ENCODE data around the gene DYNC1H1.

Gene DYNC1H1

GRCh38 chr14:102007916-102008418, 43.6 kb downstream of the DYNC1H1 start:
- H3K36me3 ChIP-seq (ENCODE audit: control insufficient read depth, insufficient read depth, low read length, severe bottlenecking), result peaks cover 97% of the 10 kb centered on the region
- no peaks in the 10 kb centered on the region for H3K27me3 ChIP-seq (replicated peaks; ENCODE audit: control insufficient read depth, insufficient read depth, low read length)
- no peak overlapping the region for H3K4me3 ChIP-seq (ENCODE audit: low read length)
- DNase-seq (ENCODE audit: low read depth), result no peak
- H3K9ac ChIP-seq (ENCODE audit: low read length), result no peak overlapping the region
- H3K9me3 ChIP-seq (ENCODE audit: control insufficient read depth, low read length), result no peaks in the 10 kb centered on the region
- no peaks in the 10 kb centered on the region for H3K4me1 ChIP-seq (ENCODE audit: control insufficient read depth, insufficient read depth, low read length)

- H3K36me3 ChIP-seq (ENCODE audit: control insufficient read depth, insufficient read depth, low read length, severe bottlenecking), result peaks cover 97% of the 10 kb centered on the region
- no peaks in the 10 kb centered on the region for H3K27me3 ChIP-seq (replicated peaks; ENCODE audit: control insufficient read depth, insufficient read depth, low read length)
- H3K9ac ChIP-seq (ENCODE audit: low read length), result no peak overlapping the region
- no peak for DNase-seq (ENCODE audit: low read depth)
- H3K4me1 ChIP-seq (ENCODE audit: control insufficient read depth, insufficient read depth, low read length), result no peaks in the 10 kb centered on the region
- no peaks in the 10 kb centered on the region for H3K9me3 ChIP-seq (ENCODE audit: control insufficient read depth, low read length)
- no peak overlapping the region for H3K4me3 ChIP-seq (ENCODE audit: low read length)
Measured at GRCh38 chr14:102008891-102009290, 44.5 kb downstream of the DYNC1H1 start.

DNA sequence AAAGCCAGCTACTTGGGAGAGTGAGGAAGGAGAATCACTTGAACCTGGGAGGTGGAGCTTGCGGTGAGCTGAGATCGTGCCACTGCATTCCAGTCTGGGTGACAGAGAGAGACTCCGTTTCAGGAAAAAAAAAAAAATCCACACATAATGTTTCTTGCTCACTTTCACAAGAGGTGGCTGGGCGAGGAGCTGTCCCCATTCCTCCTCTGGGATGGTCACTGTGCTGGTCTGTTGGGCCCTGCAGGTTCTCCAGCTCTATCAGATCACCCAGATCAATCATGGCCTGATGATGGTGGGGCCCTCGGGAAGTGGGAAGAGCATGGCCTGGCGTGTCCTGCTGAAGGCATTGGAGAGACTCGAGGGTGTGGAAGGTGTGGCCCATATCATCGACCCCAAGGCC, 47.3 kb downstream of the DYNC1H1 start:
- DNase-seq (ENCODE audit: low read depth), result no peak
- Histone ChIP-seq H3K27me3 (replicated peaks; ENCODE audit: control insufficient read depth, insufficient read depth, low read length) (no peaks in the 10 kb centered on the region), H3K9ac (ENCODE audit: low read length) (no peak overlapping the region), H3K4me3 (ENCODE audit: low read length) (no peak overlapping the region), H3K9me3 (ENCODE audit: control insufficient read depth, low read length) (no peaks in the 10 kb centered on the region), H3K4me1 (ENCODE audit: control insufficient read depth, insufficient read depth, low read length) (no peaks in the 10 kb centered on the region), H3K36me3 (ENCODE audit: control insufficient read depth, insufficient read depth, low read length, severe bottlenecking) (peaks cover 99% of the 10 kb centered on the region)

DNA sequence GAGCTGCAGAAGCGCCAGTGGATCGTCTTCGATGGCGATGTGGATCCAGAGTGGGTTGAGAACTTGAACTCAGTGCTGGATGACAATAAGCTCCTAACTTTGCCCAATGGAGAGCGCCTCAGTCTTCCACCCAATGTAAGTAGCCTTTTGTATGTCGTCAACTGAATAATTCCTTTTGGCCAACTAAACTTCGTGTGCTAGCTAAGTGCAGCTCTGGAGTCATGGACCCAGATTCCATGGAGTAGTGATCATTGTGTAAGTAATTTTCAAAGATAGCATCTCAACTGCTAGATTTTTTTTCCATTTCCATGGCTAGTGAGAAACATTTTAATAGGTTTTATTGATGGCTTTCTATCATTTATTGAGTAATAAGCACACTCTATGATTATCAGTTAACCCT, 48.0 kb downstream of the DYNC1H1 start:
- no peak for DNase-seq (ENCODE audit: low read depth)
- Histone ChIP-seq H3K4me1 (ENCODE audit: control insufficient read depth, insufficient read depth, low read length) (no peaks in the 10 kb centered on the region), H3K9me3 (ENCODE audit: control insufficient read depth, low read length) (no peaks in the 10 kb centered on the region), H3K36me3 (ENCODE audit: control insufficient read depth, insufficient read depth, low read length, severe bottlenecking) (peaks cover 99% of the 10 kb centered on the region), H3K9ac (ENCODE audit: low read length) (no peak overlapping the region), H3K4me3 (ENCODE audit: low read length) (no peak overlapping the region), H3K27me3 (replicated peaks; ENCODE audit: control insufficient read depth, insufficient read depth, low read length) (no peaks in the 10 kb centered on the region)

DNA sequence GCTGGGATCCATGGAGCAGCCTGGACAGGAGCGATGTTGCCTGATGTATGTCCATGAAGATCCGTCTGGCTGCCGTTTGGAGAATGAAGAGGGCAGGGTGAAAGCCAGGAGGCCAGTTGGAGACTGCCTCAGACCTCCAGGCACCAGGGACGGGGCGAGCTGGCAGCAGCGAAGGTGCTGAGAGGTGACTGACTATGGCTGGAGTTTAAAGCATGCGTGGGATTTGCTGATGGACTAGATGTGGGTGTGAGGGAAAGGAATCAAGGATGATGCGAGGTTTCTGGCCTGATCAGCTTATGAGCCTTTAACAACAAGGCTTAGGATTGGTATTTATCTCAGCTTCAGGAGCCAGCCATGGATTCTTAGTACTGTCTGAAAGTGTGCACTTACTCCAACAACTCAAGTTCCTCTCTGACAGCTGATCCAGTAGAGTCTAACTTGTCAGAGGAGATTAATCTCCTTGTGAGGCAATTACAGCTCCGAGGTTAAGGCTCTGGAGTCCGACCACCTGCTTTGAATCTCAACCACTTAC, 49.4 kb downstream of the DYNC1H1 start:
- no peak overlapping the region for H3K9ac ChIP-seq (ENCODE audit: low read length)
- no peak for DNase-seq (ENCODE audit: low read depth)
- H3K9me3 ChIP-seq (ENCODE audit: control insufficient read depth, low read length), result no peaks in the 10 kb centered on the region
- no peaks in the 10 kb centered on the region for H3K27me3 ChIP-seq (replicated peaks; ENCODE audit: control insufficient read depth, insufficient read depth, low read length)
- H3K36me3 ChIP-seq (ENCODE audit: control insufficient read depth, insufficient read depth, low read length, severe bottlenecking), result peaks cover 98% of the 10 kb centered on the region
- H3K4me1 ChIP-seq (ENCODE audit: control insufficient read depth, insufficient read depth, low read length), result no peaks in the 10 kb centered on the region
- H3K4me3 ChIP-seq (ENCODE audit: low read length), result no peak overlapping the region

DNA sequence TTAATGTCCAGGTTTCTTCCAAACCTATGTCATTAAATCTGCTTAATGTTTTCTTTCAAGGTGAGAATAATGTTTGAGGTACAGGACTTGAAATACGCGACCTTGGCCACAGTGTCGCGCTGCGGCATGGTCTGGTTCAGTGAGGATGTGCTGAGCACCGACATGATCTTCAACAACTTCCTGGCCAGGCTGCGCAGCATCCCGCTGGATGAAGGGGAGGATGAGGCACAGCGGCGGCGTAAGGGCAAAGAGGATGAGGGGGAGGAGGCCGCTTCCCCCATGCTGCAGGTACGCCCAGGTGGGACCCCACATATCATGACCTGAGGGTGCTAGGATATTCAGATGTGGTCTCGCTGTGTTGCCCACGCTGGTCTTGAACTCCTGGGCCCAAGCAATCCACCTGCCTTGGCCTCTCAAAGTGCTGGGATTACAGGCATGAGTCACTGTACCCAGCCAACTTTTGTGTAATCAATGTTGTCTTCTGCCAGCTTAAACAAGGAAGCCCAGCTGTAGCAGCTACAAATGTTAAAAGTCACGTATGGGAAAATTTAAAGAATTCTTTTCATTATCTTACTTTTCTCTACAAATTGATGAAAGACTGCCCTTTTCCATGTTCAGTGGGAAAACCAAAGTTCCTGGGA, 50.8 kb downstream of the DYNC1H1 start:
- peaks cover 3% of the 10 kb centered on the region for H3K4me1 ChIP-seq (ENCODE audit: control insufficient read depth, insufficient read depth, low read length)
- peak; percentile 21 for DNase-seq (ENCODE audit: low read depth)
- no peak overlapping the region for H3K9ac ChIP-seq (ENCODE audit: low read length)
- H3K4me3 ChIP-seq (ENCODE audit: low read length), result no peak overlapping the region
- H3K36me3 ChIP-seq (ENCODE audit: control insufficient read depth, insufficient read depth, low read length, severe bottlenecking), result peaks cover 98% of the 10 kb centered on the region
- H3K27me3 ChIP-seq (replicated peaks; ENCODE audit: control insufficient read depth, insufficient read depth, low read length), result no peaks in the 10 kb centered on the region
- no peaks in the 10 kb centered on the region for H3K9me3 ChIP-seq (ENCODE audit: control insufficient read depth, low read length)

GRCh38 chr14:102015771-102016170, 51.4 kb downstream of the DYNC1H1 start:
- Histone ChIP-seq H3K9ac (ENCODE audit: low read length) (no peak overlapping the region), H3K9me3 (ENCODE audit: control insufficient read depth, low read length) (no peaks in the 10 kb centered on the region), H3K36me3 (ENCODE audit: control insufficient read depth, insufficient read depth, low read length, severe bottlenecking) (peaks cover 98% of the 10 kb centered on the region), H3K27me3 (replicated peaks; ENCODE audit: control insufficient read depth, insufficient read depth, low read length) (no peaks in the 10 kb centered on the region), H3K4me1 (ENCODE audit: control insufficient read depth, insufficient read depth, low read length) (peaks cover 9% of the 10 kb centered on the region), H3K4me3 (ENCODE audit: low read length) (no peak overlapping the region)
- no peak for DNase-seq (ENCODE audit: low read depth)

DNA sequence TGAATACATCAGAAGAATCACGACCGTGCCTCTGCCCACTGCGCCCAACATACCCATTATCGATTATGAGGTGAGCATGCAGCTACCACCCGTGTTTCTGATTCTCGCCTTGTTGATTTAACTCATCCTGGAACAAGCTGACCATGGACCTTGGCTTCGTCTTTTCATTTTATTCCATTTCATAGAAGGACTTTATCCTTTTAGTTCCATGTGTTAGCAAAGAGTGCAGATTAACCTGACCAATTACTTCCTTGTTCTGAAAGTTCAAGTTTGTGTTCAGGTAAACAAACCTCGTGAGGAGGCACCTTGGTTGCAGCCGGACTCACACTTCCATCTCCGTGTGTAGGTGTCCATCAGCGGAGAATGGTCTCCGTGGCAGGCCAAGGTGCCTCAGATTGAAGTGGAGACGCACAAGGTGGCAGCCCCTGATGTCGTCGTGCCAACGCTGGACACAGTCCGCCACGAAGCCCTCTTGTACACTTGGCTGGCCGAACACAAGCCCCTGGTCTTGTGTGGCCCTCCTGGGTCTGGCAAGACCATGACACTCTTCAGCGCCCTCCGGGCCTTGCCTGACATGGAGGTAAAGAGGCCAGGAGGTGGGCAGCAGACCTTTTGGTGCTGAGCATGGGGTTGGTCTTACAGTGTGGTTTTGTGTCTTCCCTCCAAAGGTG, 52.2 kb downstream of the DYNC1H1 start:
- Histone ChIP-seq H3K36me3 (ENCODE audit: control insufficient read depth, insufficient read depth, low read length, severe bottlenecking) (peaks cover 98% of the 10 kb centered on the region), H3K9ac (ENCODE audit: low read length) (no peak overlapping the region), H3K27me3 (replicated peaks; ENCODE audit: control insufficient read depth, insufficient read depth, low read length) (no peaks in the 10 kb centered on the region), H3K4me3 (ENCODE audit: low read length) (no peak overlapping the region), H3K9me3 (ENCODE audit: control insufficient read depth, low read length) (no peaks in the 10 kb centered on the region), H3K4me1 (ENCODE audit: control insufficient read depth, insufficient read depth, low read length) (peaks cover 13% of the 10 kb centered on the region)
- DNase-seq (ENCODE audit: low read depth), result no peak

DNA sequence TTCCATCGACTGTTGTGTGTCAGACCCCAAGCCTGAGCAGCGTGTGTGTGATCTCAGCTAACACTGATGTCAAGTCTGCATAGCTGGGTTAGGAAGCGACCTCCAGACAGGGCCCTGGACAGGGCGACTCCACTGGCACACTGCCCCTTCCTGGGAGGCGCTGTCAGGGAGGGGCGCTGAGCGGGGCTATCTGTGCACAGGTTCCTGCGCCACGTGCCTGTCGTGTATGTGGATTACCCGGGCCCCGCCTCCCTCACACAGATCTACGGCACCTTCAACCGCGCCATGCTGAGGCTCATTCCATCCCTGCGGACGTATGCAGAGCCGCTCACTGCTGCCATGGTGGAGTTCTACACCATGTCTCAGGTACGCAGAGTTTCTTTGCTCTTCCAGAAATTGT, 53.9 kb downstream of the DYNC1H1 start:
- no peak overlapping the region for H3K9ac ChIP-seq (ENCODE audit: low read length)
- peaks cover 13% of the 10 kb centered on the region for H3K4me1 ChIP-seq (ENCODE audit: control insufficient read depth, insufficient read depth, low read length)
- no peaks in the 10 kb centered on the region for H3K27me3 ChIP-seq (replicated peaks; ENCODE audit: control insufficient read depth, insufficient read depth, low read length)
- H3K9me3 ChIP-seq (ENCODE audit: control insufficient read depth, low read length), result no peaks in the 10 kb centered on the region
- no peak for DNase-seq (ENCODE audit: low read depth)
- no peak overlapping the region for H3K4me3 ChIP-seq (ENCODE audit: low read length)
- peaks cover 99% of the 10 kb centered on the region for H3K36me3 ChIP-seq (ENCODE audit: control insufficient read depth, insufficient read depth, low read length, severe bottlenecking)

DNA sequence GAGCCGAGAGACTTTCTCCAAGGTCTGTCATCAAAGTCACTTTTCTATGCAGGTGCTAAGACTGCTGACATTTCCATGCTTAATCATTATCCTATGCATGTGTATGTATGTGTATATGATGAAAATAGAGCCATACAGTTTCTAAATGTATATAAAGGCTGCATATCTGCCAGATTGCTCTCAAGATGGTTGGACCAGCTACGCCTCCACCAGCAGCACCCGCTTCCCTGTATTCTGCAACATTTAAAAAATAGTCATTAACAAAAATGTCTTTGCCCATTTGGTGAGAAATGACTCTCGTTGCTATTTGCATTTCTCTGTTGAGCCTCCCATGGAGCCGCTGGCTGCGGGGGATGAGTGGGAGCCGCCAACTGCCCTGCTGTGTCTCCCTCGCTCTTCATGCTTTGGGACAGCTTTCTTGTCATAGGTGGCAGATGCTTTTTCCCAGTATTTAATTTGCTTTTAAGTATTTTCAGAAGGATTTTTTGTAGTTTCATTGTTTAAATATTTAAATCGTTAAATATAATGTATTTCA, 54.7 kb downstream of the DYNC1H1 start:
- Histone ChIP-seq H3K9me3 (ENCODE audit: control insufficient read depth, low read length) (no peaks in the 10 kb centered on the region), H3K4me1 (ENCODE audit: control insufficient read depth, insufficient read depth, low read length) (peaks cover 13% of the 10 kb centered on the region), H3K36me3 (ENCODE audit: control insufficient read depth, insufficient read depth, low read length, severe bottlenecking) (peaks cover 99% of the 10 kb centered on the region), H3K27me3 (replicated peaks; ENCODE audit: control insufficient read depth, insufficient read depth, low read length) (no peaks in the 10 kb centered on the region), H3K9ac (ENCODE audit: low read length) (no peak overlapping the region), H3K4me3 (ENCODE audit: low read length) (no peak overlapping the region)
- DNase-seq (ENCODE audit: low read depth), result no peak

DNA sequence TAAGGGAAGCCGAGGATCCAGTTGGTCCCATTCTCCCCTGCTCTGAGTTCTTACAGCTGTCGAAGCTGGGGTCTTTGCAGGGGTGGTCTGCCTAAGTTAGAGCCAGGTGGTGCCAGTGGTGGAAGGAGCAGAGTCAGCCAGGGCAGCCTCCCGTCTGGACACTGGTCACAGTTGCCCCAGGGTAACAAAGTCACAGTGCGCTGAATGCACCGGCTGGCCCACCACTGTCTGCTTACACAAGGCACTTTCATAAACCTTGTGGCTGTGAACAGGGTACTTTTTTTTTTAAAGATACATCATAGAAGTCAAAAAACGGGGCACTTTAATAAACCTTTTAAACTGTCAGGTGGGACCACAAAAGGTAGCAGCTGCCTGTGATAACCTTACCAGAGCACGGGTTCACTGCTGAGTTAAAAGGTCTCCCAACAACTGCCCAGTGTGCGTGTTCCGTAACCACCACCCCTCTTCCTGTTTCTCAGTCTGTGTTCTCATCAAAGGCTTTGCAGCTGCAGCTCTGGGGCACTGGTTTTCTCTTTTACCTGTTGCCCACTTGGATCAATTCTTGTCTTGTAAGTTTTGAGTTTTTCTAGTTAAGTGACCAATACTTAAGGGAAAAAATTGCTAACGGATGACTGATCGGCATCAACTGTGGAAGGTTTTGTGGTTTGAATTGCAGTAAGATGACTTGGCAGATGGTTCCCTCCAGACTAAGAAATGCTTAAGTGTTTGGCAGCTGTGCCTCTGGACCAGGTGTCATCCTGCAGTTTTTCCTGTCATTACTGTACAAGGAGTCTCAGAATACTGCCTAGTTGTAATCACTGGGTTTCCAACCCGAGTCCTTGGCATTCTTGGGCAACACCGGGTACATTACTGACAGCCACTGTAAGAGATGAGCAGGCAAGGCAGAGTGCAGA, 55.9 kb downstream of the DYNC1H1 start:
- H3K9ac ChIP-seq (ENCODE audit: low read length), result no peak overlapping the region
- H3K36me3 ChIP-seq (ENCODE audit: control insufficient read depth, insufficient read depth, low read length, severe bottlenecking), result peaks cover 97% of the 10 kb centered on the region
- peak; percentile 61 for DNase-seq (ENCODE audit: low read depth)
- H3K9me3 ChIP-seq (ENCODE audit: control insufficient read depth, low read length), result no peaks in the 10 kb centered on the region
- H3K27me3 ChIP-seq (replicated peaks; ENCODE audit: control insufficient read depth, insufficient read depth, low read length), result no peaks in the 10 kb centered on the region
- no peak overlapping the region for H3K4me3 ChIP-seq (ENCODE audit: low read length)
- peaks cover 13% of the 10 kb centered on the region for H3K4me1 ChIP-seq (ENCODE audit: control insufficient read depth, insufficient read depth, low read length)

Measured in adipocyte (in vitro differentiated cells).